Uterus (tissue), 2 donors: ENCODE results near the gene TRPC4AP.

Source experiments
- POLR2A ChIP-seq, 2 donors: fragments of 450-650 bp; IDR thresholded peaks; one replicate each; pipeline ENCODE4 v1.6.1; 2016; ENCODE audit warnings: antibody characterized with exemption in 2 of 2, mild to moderate bottlenecking in 1 of 2, moderate library complexity in 1 of 2
- TF ChIP-seq, protein P1 (sequence below), 4 experiments: fragments of 200-600 bp in 2 of 4; fragments of 450-650 bp in 2 of 4; sonication (generic) in 2 of 4; IDR thresholded peaks; one replicate each; pipeline ENCODE4 v1.5.1; 2016 to 2019; ENCODE audit warnings: antibody characterized with exemption in 4 of 4, mild to moderate bottlenecking in 2 of 4, moderate library complexity in 1 of 4

DNA sequence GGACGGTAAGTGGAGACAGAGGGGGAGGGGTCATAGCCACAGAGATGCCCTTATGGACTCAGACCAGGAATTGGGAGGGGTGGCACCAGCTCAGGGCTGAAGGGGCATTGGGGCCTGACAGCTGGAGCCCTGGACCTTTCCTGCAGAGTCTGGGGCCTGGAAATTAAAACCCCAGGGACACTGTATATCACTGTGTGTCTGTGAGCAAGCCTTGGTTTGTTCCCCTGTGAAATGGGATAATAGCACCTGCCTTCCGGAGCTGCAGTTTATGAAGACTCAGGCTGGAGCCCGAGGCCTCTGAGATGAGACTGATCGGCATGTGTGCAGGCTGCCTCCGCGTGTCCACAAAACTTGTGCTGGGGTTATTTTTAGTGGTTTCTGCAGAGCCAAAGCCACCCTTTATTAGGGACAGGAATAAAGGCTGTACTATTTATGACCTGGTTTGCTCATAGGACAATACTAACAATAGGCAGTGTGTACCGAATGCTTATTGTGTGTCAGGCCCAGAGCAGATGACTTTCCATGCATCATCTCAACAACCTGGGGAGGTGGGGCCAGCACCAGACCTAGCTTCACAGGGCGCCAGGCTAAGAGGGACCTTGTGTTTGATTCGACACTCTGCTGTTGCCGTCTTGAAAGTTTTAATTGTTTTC is 114.4 kb downstream of the TRPC4AP start:
- TF ChIP-seq, protein P1, sequence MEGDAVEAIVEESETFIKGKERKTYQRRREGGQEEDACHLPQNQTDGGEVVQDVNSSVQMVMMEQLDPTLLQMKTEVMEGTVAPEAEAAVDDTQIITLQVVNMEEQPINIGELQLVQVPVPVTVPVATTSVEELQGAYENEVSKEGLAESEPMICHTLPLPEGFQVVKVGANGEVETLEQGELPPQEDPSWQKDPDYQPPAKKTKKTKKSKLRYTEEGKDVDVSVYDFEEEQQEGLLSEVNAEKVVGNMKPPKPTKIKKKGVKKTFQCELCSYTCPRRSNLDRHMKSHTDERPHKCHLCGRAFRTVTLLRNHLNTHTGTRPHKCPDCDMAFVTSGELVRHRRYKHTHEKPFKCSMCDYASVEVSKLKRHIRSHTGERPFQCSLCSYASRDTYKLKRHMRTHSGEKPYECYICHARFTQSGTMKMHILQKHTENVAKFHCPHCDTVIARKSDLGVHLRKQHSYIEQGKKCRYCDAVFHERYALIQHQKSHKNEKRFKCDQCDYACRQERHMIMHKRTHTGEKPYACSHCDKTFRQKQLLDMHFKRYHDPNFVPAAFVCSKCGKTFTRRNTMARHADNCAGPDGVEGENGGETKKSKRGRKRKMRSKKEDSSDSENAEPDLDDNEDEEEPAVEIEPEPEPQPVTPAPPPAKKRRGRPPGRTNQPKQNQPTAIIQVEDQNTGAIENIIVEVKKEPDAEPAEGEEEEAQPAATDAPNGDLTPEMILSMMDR (IDR thresholded peaks at IDR 0.05), result no peak
- no peak for TF ChIP-seq POLR2A (IDR thresholded peaks at IDR 0.05)
